VCaP (cell line): ENCODE data around the gene MBD4.
"Not testable (repeated sequence)": the region's sequence is repeated elsewhere in the genome, so short reads cannot be mapped to it uniquely, and the experiment has no call there.

Experiments used
- H3K27ac ChIP-seq: fragments of 450-650 bp; 2 replicates; pipeline ENCODE4 v1.5.1; 2017
- CTCF ChIP-seq: fragments of 450-650 bp; conservative IDR thresholded peaks from 2 replicates; pipeline ENCODE4 v1.5.1; 2017; ENCODE audit warnings: mild to moderate bottlenecking, moderate library complexity

Gene MBD4

GRCh38 chr3:129389572-129389937, 50.2 kb downstream of the MBD4 start:
- no peak for TF ChIP-seq CTCF
- H3K27ac ChIP-seq: no peak overlapping the region

- H3K27ac ChIP-seq: not testable (repeated sequence)
These were observed 50.8 kb downstream of the MBD4 start for GRCh38 chr3:129388791-129389571.

GRCh38 chr3:129387487-129387886, 52.3 kb downstream of the MBD4 start:
- no peak overlapping the region for H3K27ac ChIP-seq
- no peak for TF ChIP-seq CTCF

- TF ChIP-seq CTCF: no peak
- H3K27ac ChIP-seq: no peak overlapping the region
These were observed 52.8 kb downstream of the MBD4 start for GRCh38 chr3:129386984-129387383.

- H3K27ac ChIP-seq: not testable (repeated sequence)
These were observed 54.2 kb downstream of the MBD4 start for GRCh38 chr3:129385507-129385906.

- no peak overlapping the region for H3K27ac ChIP-seq
These were observed 55.0 kb downstream of the MBD4 start for GRCh38 chr3:129384594-129385323.

GRCh38 chr3:129384103-129384502, 55.6 kb downstream of the MBD4 start:
- not testable (repeated sequence) for H3K27ac ChIP-seq

More at GRCh38 chr3:129384594-129385323, 55.0 kb downstream of the MBD4 start:
- no peak for TF ChIP-seq CTCF

- H3K27ac ChIP-seq: no peak overlapping the region
- TF ChIP-seq CTCF: peak; percentile 90
These were observed 56.4 kb downstream of the MBD4 start for GRCh38 chr3:129383292-129383860.

- TF ChIP-seq CTCF: no peak
- H3K27ac ChIP-seq: no peak overlapping the region
These were observed 57.4 kb downstream of the MBD4 start for GRCh38 chr3:129382366-129382765.
